ENCODE data around the gene DUSP6. TPM values are rescaled to one million over a fixed set of nuclear protein-coding genes. Genes with fewer than 3 reads are reported as not detected.

DUSP6 gene
- total RNA-seq, 1 donor from 2014 or later = 24.8 TPM

GRCh38 chr12:89379148-89379838 is 27.0 kb upstream of the DUSP6 start:
- Mint-ChIP-seq H3K4me1 (peaks cover 24% of the 10 kb centered on the region), H3K4me3 (no peak overlapping the region), H3K27me3 (ENCODE audit: low read depth) (no peaks in the 10 kb centered on the region), H3K36me3 (peaks cover 2% of the 10 kb centered on the region), H3K27ac (no peak overlapping the region), H3K9me3 (peaks cover 4% of the 10 kb centered on the region)
- DNase-seq (ENCODE audit: low spot score in 2 of 2, unreplicated experiment in 2 of 2) = no peak
- TF ChIP-seq CTCF (IDR thresholded peaks at IDR 0.05; ENCODE audit: unreplicated experiment) = no peak

GRCh38 chr12:89376844-89377243 is 24.5 kb upstream of the DUSP6 start:
- no peak overlapping the region for H3K27ac Mint-ChIP-seq
- no peak for DNase-seq (ENCODE audit: low spot score in 2 of 2, unreplicated experiment in 2 of 2)
- H3K27me3 Mint-ChIP-seq (ENCODE audit: low read depth) = no peaks in the 10 kb centered on the region
- TF ChIP-seq CTCF (IDR thresholded peaks at IDR 0.05; ENCODE audit: unreplicated experiment) = no peak
- H3K9me3 Mint-ChIP-seq = peaks cover 4% of the 10 kb centered on the region
- no peak overlapping the region for H3K4me3 Mint-ChIP-seq
- peaks cover 2% of the 10 kb centered on the region for H3K36me3 Mint-ChIP-seq
- H3K4me1 Mint-ChIP-seq = peaks cover 20% of the 10 kb centered on the region

GRCh38 chr12:89376202-89376529 is 23.9 kb upstream of the DUSP6 start:
- Mint-ChIP-seq H3K27me3 (ENCODE audit: low read depth) (no peaks in the 10 kb centered on the region), H3K36me3 (peaks cover 2% of the 10 kb centered on the region), H3K4me3 (no peak overlapping the region), H3K9me3 (peaks cover 4% of the 10 kb centered on the region), H3K27ac (no peak overlapping the region), H3K4me1 (peaks cover 25% of the 10 kb centered on the region)
- no peak for DNase-seq (ENCODE audit: low spot score in 2 of 2, unreplicated experiment in 2 of 2)
- no peak for TF ChIP-seq CTCF (IDR thresholded peaks at IDR 0.05; ENCODE audit: unreplicated experiment)

- H3K27ac Mint-ChIP-seq = peak overlapping the region; percentile 5
- H3K9me3 Mint-ChIP-seq = peaks cover 4% of the 10 kb centered on the region
- peaks cover 44% of the 10 kb centered on the region for H3K4me1 Mint-ChIP-seq
- no peaks in the 10 kb centered on the region for H3K27me3 Mint-ChIP-seq (ENCODE audit: low read depth)
- DNase-seq (ENCODE audit: low spot score in 2 of 2, unreplicated experiment in 2 of 2) = no peak
- H3K4me3 Mint-ChIP-seq = no peak overlapping the region
- TF ChIP-seq CTCF (IDR thresholded peaks at IDR 0.05; ENCODE audit: unreplicated experiment) = no peak
- H3K36me3 Mint-ChIP-seq = peaks cover 2% of the 10 kb centered on the region
These were observed 21.7 kb upstream of the DUSP6 start for GRCh38 chr12:89373763-89374572.

GRCh38 chr12:89372584-89373370 is 20.5 kb upstream of the DUSP6 start:
- Mint-ChIP-seq H3K27me3 (ENCODE audit: low read depth) (no peaks in the 10 kb centered on the region), H3K36me3 (peaks cover 2% of the 10 kb centered on the region), H3K27ac (peak overlapping the region; percentile 68), H3K4me3 (no peak overlapping the region), H3K9me3 (peaks cover 4% of the 10 kb centered on the region), H3K4me1 (peaks cover 56% of the 10 kb centered on the region)
- DNase-seq (ENCODE audit: low spot score in 2 of 2, unreplicated experiment in 2 of 2) = no peak
- TF ChIP-seq CTCF (IDR thresholded peaks at IDR 0.05; ENCODE audit: unreplicated experiment) = no peak
